Osteoblast (primary cell): ENCODE data around the gene ALG11. TPM values are rescaled to one million over a fixed set of nuclear protein-coding genes. Genes with fewer than 3 reads are reported as not detected.

Experiments used
- DNase-seq: peaks from one replicate; pipeline ENCODE4 v3.0.0; 2011; ENCODE audit warnings: low spot score, mixed read lengths; ENCODE audit not compliant: insufficient read length; ENCODE audit errors: missing footprints
- H2AFZ ChIP-seq: 2 replicates; pipeline ENCODE4 v1.6.0; 2011; ENCODE audit warnings: mild to moderate bottlenecking, low read length
- H3K27ac ChIP-seq: 2 replicates; pipeline ENCODE4 v1.5.1; 2011; ENCODE audit warnings: mild to moderate bottlenecking, low read depth, low read length, moderate library complexity
- H3K27me3 ChIP-seq: 2 replicates; pipeline ENCODE4 v1.6.0; 2012; ENCODE audit warnings: mild to moderate bottlenecking, control low read depth, inconsistent platforms, low read length, moderate library complexity; ENCODE audit not compliant: insufficient read depth
- H3K36me3 ChIP-seq: 2 replicates; pipeline ENCODE4 v1.5.1; 2011; ENCODE audit warnings: mild to moderate bottlenecking, low read length, control low read depth, moderate library complexity; ENCODE audit not compliant: insufficient read depth
- H3K4me1 ChIP-seq: 2 replicates; pipeline ENCODE4 v1.5.1; 2011; ENCODE audit warnings: mild to moderate bottlenecking, low read length, control low read depth, moderate library complexity; ENCODE audit not compliant: insufficient read depth
- H3K4me2 ChIP-seq: 2 replicates; pipeline ENCODE4 v1.6.0; 2011; ENCODE audit warnings: mild to moderate bottlenecking, low read length; ENCODE audit not compliant: insufficient read depth
- H3K4me3 ChIP-seq: fragments of 200-600 bp; sonication (generic); 3 replicates; pipeline ENCODE4 v1.5.1; 2012; ENCODE audit warnings: mild to moderate bottlenecking, low read length, inconsistent platforms; ENCODE audit not compliant: insufficient read depth
- H3K79me2 ChIP-seq: 2 replicates; pipeline ENCODE4 v1.6.0; 2012; ENCODE audit warnings: mild to moderate bottlenecking, low read length, control low read depth, inconsistent platforms; ENCODE audit not compliant: insufficient read depth
- H3K9me3 ChIP-seq: 2 replicates; pipeline ENCODE4 v1.5.1; 2011; ENCODE audit warnings: low read depth, low read length, control low read depth
- H4K20me1 ChIP-seq: 2 replicates; pipeline ENCODE4 v1.6.0; 2012; ENCODE audit warnings: mild to moderate bottlenecking, low read length, control low read depth; ENCODE audit not compliant: insufficient read depth
- CTCF ChIP-seq: IDR thresholded peaks from 2 replicates; pipeline ENCODE4 v1.5.1; 2011; ENCODE audit warnings: mild to moderate bottlenecking, low read depth, low read length, moderate library complexity; ENCODE audit errors: extremely low read depth
- total RNA-seq: library from RNA; depleted of rRNA; stranded (reverse); fragments of >200 nt; gene quantifications from 2 replicates; pipeline ENCODE4 v1.2.3, GENCODE V29; 2012

The ALG11 gene
- total RNA-seq, 1 donor: 23.9 TPM

- Histone ChIP-seq H3K4me1 (peaks cover 11% of the 10 kb centered on the region), H4K20me1 (no peaks in the 10 kb centered on the region), H3K27ac (no peak overlapping the region), H3K4me3 (no peak overlapping the region), H3K36me3 (no peaks in the 10 kb centered on the region), H2AFZ (no peak overlapping the region), H3K27me3 (no peaks in the 10 kb centered on the region), H3K9me3 (no peaks in the 10 kb centered on the region), H3K4me2 (no peak overlapping the region), H3K79me2 (no peaks in the 10 kb centered on the region)
- DNase-seq: no peak
- TF ChIP-seq CTCF: no peak
Observed at GRCh38 chr13:51976890-51977289, 35.3 kb upstream of the ALG11 start.

GRCh38 chr13:51977625-51978024, 34.6 kb upstream of the ALG11 start:
- DNase-seq: no peak
- Histone ChIP-seq H3K79me2 (no peaks in the 10 kb centered on the region), H3K4me2 (no peak overlapping the region), H3K27me3 (no peaks in the 10 kb centered on the region), H3K27ac (no peak overlapping the region), H2AFZ (no peak overlapping the region), H4K20me1 (no peaks in the 10 kb centered on the region), H3K36me3 (no peaks in the 10 kb centered on the region), H3K9me3 (no peaks in the 10 kb centered on the region), H3K4me3 (no peak overlapping the region), H3K4me1 (peaks cover 11% of the 10 kb centered on the region)
- no peak for TF ChIP-seq CTCF

GRCh38 chr13:51978796-51979556, 33.2 kb upstream of the ALG11 start:
- no peak for TF ChIP-seq CTCF
- H3K27ac ChIP-seq: no peak overlapping the region
- H3K4me2 ChIP-seq: no peak overlapping the region
- no peaks in the 10 kb centered on the region for H3K27me3 ChIP-seq
- peaks cover 11% of the 10 kb centered on the region for H3K4me1 ChIP-seq
- no peak for DNase-seq
- H4K20me1 ChIP-seq: no peaks in the 10 kb centered on the region
- H3K4me3 ChIP-seq: no peak overlapping the region
- H3K79me2 ChIP-seq: no peaks in the 10 kb centered on the region
- H3K36me3 ChIP-seq: no peaks in the 10 kb centered on the region
- no peaks in the 10 kb centered on the region for H3K9me3 ChIP-seq
- H2AFZ ChIP-seq: no peak overlapping the region

- DNase-seq: no peak
- Histone ChIP-seq H3K4me3 (peak overlapping the region; percentile 41), H3K4me2 (peak overlapping the region; percentile 68), H3K9me3 (no peaks in the 10 kb centered on the region), H3K36me3 (no peaks in the 10 kb centered on the region), H3K27ac (peak overlapping the region; percentile 42), H3K4me1 (peaks cover 11% of the 10 kb centered on the region), H4K20me1 (no peaks in the 10 kb centered on the region), H2AFZ (peak overlapping the region; percentile 42), H3K27me3 (no peaks in the 10 kb centered on the region), H3K79me2 (no peaks in the 10 kb centered on the region)
- no peak for TF ChIP-seq CTCF
Observed at GRCh38 chr13:51980908-51981307, 31.3 kb upstream of the ALG11 start.
